Endothelial cell of umbilical vein (primary cell): ENCODE measurements around the gene TSPAN33.

ENCODE experiments used
- CTCF ChIP-seq, 2 donors: IDR thresholded peaks; 1 replicate in 1 of 2; 2 replicates in 1 of 2; pipeline ENCODE4 v1.5.1; 2011; ENCODE audit warnings: low read length in 2 of 2, mild to moderate bottlenecking in 2 of 2, moderate library complexity in 2 of 2, control low read depth in 1 of 2, inconsistent platforms in 1 of 2, low read depth in 1 of 2; ENCODE audit not compliant: insufficient read depth in 1 of 2; ENCODE audit errors: extremely low read depth in 1 of 2
- EZH2 ChIP-seq: IDR thresholded peaks from 2 replicates; pipeline ENCODE4 v1.6.1; 2012; ENCODE audit warnings: borderline replicate concordance, low read depth, mild to moderate bottlenecking, moderate library complexity, low read length, inconsistent platforms; ENCODE audit not compliant: severe bottlenecking
- FOS ChIP-seq: IDR thresholded peaks from 2 replicates; pipeline ENCODE4 v1.6.1; 2011; ENCODE audit warnings: mild to moderate bottlenecking, low read length, moderate library complexity, borderline replicate concordance; ENCODE audit not compliant: insufficient read depth
- JUN ChIP-seq: IDR thresholded peaks from 2 replicates; pipeline ENCODE4 v1.6.1; 2011; ENCODE audit warnings: borderline replicate concordance, low read depth; ENCODE audit not compliant: insufficient read length, insufficient read depth
- MAX ChIP-seq: IDR thresholded peaks from 2 replicates; pipeline ENCODE4 v1.6.1; 2011; ENCODE audit not compliant: insufficient read depth, insufficient read length
- MYC ChIP-seq: IDR thresholded peaks from one replicate; pipeline ENCODE4 v1.6.1; 2011; ENCODE audit warnings: mild to moderate bottlenecking, low read depth, low read length
- POLR2A ChIP-seq: IDR thresholded peaks from 2 replicates; pipeline ENCODE4 v1.6.1; 2012; ENCODE audit warnings: low read depth, mild to moderate bottlenecking, control low read depth, low read length
- POLR2AphosphoS5 ChIP-seq: IDR thresholded peaks from 2 replicates; pipeline ENCODE4 v1.6.1; 2012; ENCODE audit warnings: low read depth, mild to moderate bottlenecking, control low read depth, low read length, moderate library complexity; ENCODE audit not compliant: insufficient read depth

- no peak for TF ChIP-seq CTCF (IDR thresholded peaks at IDR 0.05; ENCODE audit: extremely low read depth in 1 of 2, insufficient read depth in 1 of 2, low read depth in 1 of 2, low read length in 2 of 2)
- no peak for TF ChIP-seq EZH2
- TF ChIP-seq POLR2A: no peak
- TF ChIP-seq MAX: no peak
- no peak for TF ChIP-seq MYC
- TF ChIP-seq FOS: no peak
- TF ChIP-seq JUN: no peak
- no peak for TF ChIP-seq POLR2AphosphoS5
These were observed 23.3 kb downstream of the TSPAN33 start for GRCh38 chr7:129167817-129168216.
